Adrenal gland (tissue), 12 donors: ENCODE measurements around the gene PRR15. TPM values are rescaled to one million over a fixed set of nuclear protein-coding genes. Genes with fewer than 3 reads are reported as not detected.

Source experiments
- DNase-seq, 7 donors: peaks; one replicate each; pipeline ENCODE4 v3.0.0-alpha.2; 2019 to 2020
- H3K27ac ChIP-seq, 5 donors: fragments of 200-600 bp; sonication (generic) in 4 of 5; 1 replicate in 3 of 5; 2 replicates in 2 of 5; pipeline versions ENCODE4 v1.5.1 to v1.8.0; 2016 to 2020; ENCODE audit warnings: mild to moderate bottlenecking in 1 of 5
- H3K27me3 ChIP-seq: fragments of 200-600 bp; 2 replicates; pipeline ENCODE4 v1.8.0; 2021
- H3K36me3 ChIP-seq, 2 donors: fragments of 200-600 bp; replicated peaks in 1 of 2; 1 replicate in 1 of 2; 2 replicates in 1 of 2; pipeline versions ENCODE4 v1.5.1 to v1.8.0; 2018 to 2022
- H3K4me1 ChIP-seq, 2 donors: fragments of 200-600 bp; replicated peaks in 1 of 2; 1 replicate in 1 of 2; 2 replicates in 1 of 2; pipeline versions ENCODE4 v1.5.1 to v1.8.0; 2018 to 2021
- H3K4me3 ChIP-seq, 4 donors: fragments of 200-600 bp; sonication (generic) in 3 of 4; one replicate each; pipeline ENCODE4 v1.5.1; 2016 to 2018
- H3K9me3 ChIP-seq, 3 donors: fragments of 200-600 bp; sonication (generic) in 1 of 3; replicated peaks in 1 of 3; 1 replicate in 2 of 3; 2 replicates in 1 of 3; pipeline versions ENCODE4 v1.5.1 to v1.8.0; 2016 to 2021
- POLR2A ChIP-seq, 2 donors: fragments of 450-650 bp; IDR thresholded peaks; one replicate each; pipeline ENCODE4 v1.6.1; 2017; ENCODE audit warnings: antibody characterized with exemption in 2 of 2, mild to moderate bottlenecking in 2 of 2, moderate library complexity in 1 of 2
- WGBS, 4 donors: extraction: QIAGEN DNeasy Blood & Tissue Kit in 2 of 4; methylation state at CpG; one replicate each; pipeline versions ENCODE4 v1.1.5 to v1.1.7; 2013 to 2017; 5-methylcytosine and 5-hydroxymethylcytosine counted together
- intact Hi-C, 2 donors: fragments of 100-400 bp; cut with DNase I; formaldehyde crosslinking; loops; one replicate each; pipeline versions ENCODE4 v1.14.1 to v1.15.0; 2022 to 2023
- polyA plus RNA-seq, 3 donors: library from polyadenylated mRNA; stranded (reverse); fragments of 200-250 nt in 2 of 3; fragments of 350-450 nt in 1 of 3; fragmentation: Illumina TruSeq in 1 of 3; extraction: RNeasy Lipid Tissue Mini Kit (QIAGEN cat#74804) in 1 of 3; gene quantifications; one replicate each; pipeline ENCODE4 v1.2.3, GENCODE V29; 2013 to 2014
- total RNA-seq, 9 donors: library from RNA; depleted of rRNA in 4 of 9; stranded (reverse); fragments of >200 nt in 4 of 9; fragments of 120-200 nt in 1 of 9; fragmentation: NEBNext Ultra II Directional in 1 of 9; extraction: Animal tissue kit (Norgen Biotek cat#: 25700) in 1 of 9; gene quantifications; one replicate each; pipeline versions ENCODE4 v1.1.0 to v1.2.4, GENCODE V29; 2013 to 2023
- TF ChIP-seq, protein P1 (sequence below), 6 experiments: fragments of 450-650 bp in 4 of 6; fragments of 200-600 bp in 2 of 6; sonication (generic) in 1 of 6; IDR thresholded peaks; 1 replicate in 5 of 6; 2 replicates in 1 of 6; pipeline versions ENCODE4 v1.5.1 to v1.8.0; 2016 to 2021; ENCODE audit warnings: antibody characterized with exemption in 6 of 6, mild to moderate bottlenecking in 2 of 6, moderate library complexity in 1 of 6
- donor health status: healthy with polysubstance abuse.
- donor health status: Bipolar disorder and iron deficiency.
- donor health status: DM: yes; HTN: yes; CAD: no.
- donor health status: DM: no; HTN: no; CAD: no.
- donor health status: DM: no; HTN: no; CAD: no.
- donor health status: DM: yes; HTN: yes; CAD: no.

The PRR15 gene
- total and polyA plus RNA-seq, 12 donors: 0.26 to 9.0 (median 1.1) TPM

DNA sequence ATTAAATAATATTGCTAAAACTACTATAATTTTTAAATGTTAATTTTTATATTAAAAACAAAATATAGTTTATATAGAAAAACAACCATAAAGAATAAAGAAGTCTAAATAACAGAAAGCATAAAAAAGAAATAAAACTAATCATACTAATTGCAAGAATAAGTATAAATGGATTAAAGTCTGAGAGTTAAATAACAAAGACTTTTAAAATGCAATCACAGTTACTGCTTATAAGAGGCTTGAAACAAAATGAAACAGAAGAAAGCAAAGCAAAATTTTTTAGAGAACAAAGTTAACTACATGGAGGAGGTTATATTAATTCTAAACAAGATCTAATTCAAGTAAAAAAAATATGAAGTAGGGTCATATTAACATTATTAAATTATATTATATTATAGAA lies 41.1 kb downstream of the PRR15 start:
- Histone ChIP-seq H3K4me3 (no peak overlapping the region), H3K4me1 (no peaks in the 10 kb centered on the region), H3K27me3 (no peaks in the 10 kb centered on the region), H3K9me3 (no peaks in the 10 kb centered on the region), H3K27ac (no peak overlapping the region), H3K36me3 (no peaks in the 10 kb centered on the region)
- TF ChIP-seq, protein P1, sequence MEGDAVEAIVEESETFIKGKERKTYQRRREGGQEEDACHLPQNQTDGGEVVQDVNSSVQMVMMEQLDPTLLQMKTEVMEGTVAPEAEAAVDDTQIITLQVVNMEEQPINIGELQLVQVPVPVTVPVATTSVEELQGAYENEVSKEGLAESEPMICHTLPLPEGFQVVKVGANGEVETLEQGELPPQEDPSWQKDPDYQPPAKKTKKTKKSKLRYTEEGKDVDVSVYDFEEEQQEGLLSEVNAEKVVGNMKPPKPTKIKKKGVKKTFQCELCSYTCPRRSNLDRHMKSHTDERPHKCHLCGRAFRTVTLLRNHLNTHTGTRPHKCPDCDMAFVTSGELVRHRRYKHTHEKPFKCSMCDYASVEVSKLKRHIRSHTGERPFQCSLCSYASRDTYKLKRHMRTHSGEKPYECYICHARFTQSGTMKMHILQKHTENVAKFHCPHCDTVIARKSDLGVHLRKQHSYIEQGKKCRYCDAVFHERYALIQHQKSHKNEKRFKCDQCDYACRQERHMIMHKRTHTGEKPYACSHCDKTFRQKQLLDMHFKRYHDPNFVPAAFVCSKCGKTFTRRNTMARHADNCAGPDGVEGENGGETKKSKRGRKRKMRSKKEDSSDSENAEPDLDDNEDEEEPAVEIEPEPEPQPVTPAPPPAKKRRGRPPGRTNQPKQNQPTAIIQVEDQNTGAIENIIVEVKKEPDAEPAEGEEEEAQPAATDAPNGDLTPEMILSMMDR (IDR thresholded peaks at IDR 0.05): no peak
- TF ChIP-seq POLR2A (IDR thresholded peaks at IDR 0.05): no peak
- no peak for DNase-seq
- intact Hi-C loops: no loop called here

DNA sequence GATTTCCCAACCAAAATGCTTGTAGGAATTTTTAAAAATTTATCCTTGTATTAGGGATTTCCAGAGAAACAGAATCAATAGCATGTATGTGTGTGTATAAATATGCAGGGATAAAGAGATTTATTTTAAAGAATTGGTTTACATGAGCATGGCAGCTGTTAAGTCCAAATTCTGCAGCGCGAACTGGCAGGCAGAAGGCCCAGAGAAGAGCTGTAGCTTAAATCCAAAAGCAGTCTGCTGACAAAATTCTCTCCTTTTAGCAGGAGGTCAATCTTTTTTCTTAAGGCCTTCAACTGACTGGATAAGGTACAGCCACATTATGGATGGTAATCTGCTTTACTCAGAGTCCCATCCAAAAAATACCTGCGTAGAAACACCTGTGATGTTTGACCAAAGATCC lies 42.0 kb downstream of the PRR15 start:
- Histone ChIP-seq H3K4me3 (no peak overlapping the region), H3K9me3 (no peaks in the 10 kb centered on the region), H3K4me1 (no peaks in the 10 kb centered on the region), H3K27ac (peak overlapping the region in 1 of 5 donors; percentile 52), H3K36me3 (no peaks in the 10 kb centered on the region), H3K27me3 (no peaks in the 10 kb centered on the region)
- intact Hi-C loops: no loop called here
- TF ChIP-seq, protein P1 (IDR thresholded peaks at IDR 0.05): no peak
- TF ChIP-seq POLR2A (IDR thresholded peaks at IDR 0.05): no peak
- WGBS, 4 donors: 91 to 97% (median 92%) methylated on average over 3 of the region's 3 CpGs
- no peak for DNase-seq

GRCh38 chr7:29606287-29606721 lies 42.7 kb downstream of the PRR15 start:
- no peaks in the 10 kb centered on the region for H3K9me3 ChIP-seq
- WGBS, 4 donors: 37 to 53% (median 48%) methylated on average over 3 to 4 of the region's 4 CpGs
- H3K4me3 ChIP-seq: no peak overlapping the region
- H3K27me3 ChIP-seq: no peaks in the 10 kb centered on the region
- H3K4me1 ChIP-seq: no peaks in the 10 kb centered on the region
- DNase-seq: peak in 5 of 7 donors; percentile 28 to 65 (median 37)
- intact Hi-C loops: no loop called here
- peak overlapping the region in 1 of 5 donors; percentile 11 for H3K27ac ChIP-seq
- no peaks in the 10 kb centered on the region for H3K36me3 ChIP-seq
- TF ChIP-seq, protein P1 (IDR thresholded peaks at IDR 0.05): no peak
- no peak for TF ChIP-seq POLR2A (IDR thresholded peaks at IDR 0.05)

- intact Hi-C loops: no loop called here
- Histone ChIP-seq H3K27me3 (no peaks in the 10 kb centered on the region), H3K4me1 (no peaks in the 10 kb centered on the region), H3K27ac (peak overlapping the region in 1 of 5 donors; percentile 11), H3K36me3 (no peaks in the 10 kb centered on the region), H3K4me3 (no peak overlapping the region), H3K9me3 (no peaks in the 10 kb centered on the region)
- WGBS, 4 donors: 94 to 99% (median 97%) methylated on average over 4 of the region's 4 CpGs
- DNase-seq: no peak
- TF ChIP-seq, protein P1 (IDR thresholded peaks at IDR 0.05): no peak
- TF ChIP-seq POLR2A (IDR thresholded peaks at IDR 0.05): no peak
These were observed 43.2 kb downstream of the PRR15 start for GRCh38 chr7:29606830-29607229.
